DOHH2 (cell line): ENCODE measurements around the gene FAM149B1.
A peak's percentile ranks its signal among the peaks of the same experiment; 100 is the strongest.

Source experiments
- EZH2phosphoT487 ChIP-seq: fragments of 200-600 bp; sonication (generic); IDR thresholded peaks from 2 replicates; pipeline ENCODE4 v1.6.1; 2017; ENCODE audit warnings: borderline replicate concordance, mild to moderate bottlenecking, antibody characterized with exemption, low read length, moderate library complexity, mixed read lengths
- TF ChIP-seq, protein P1 (sequence below): fragments of 200-600 bp; sonication (generic); IDR thresholded peaks from one replicate; pipeline ENCODE4 v1.5.1; 2014; ENCODE audit warnings: antibody characterized with exemption, mild to moderate bottlenecking, low read depth, low read length; ENCODE audit not compliant: poor library complexity, severe bottlenecking

DNA sequence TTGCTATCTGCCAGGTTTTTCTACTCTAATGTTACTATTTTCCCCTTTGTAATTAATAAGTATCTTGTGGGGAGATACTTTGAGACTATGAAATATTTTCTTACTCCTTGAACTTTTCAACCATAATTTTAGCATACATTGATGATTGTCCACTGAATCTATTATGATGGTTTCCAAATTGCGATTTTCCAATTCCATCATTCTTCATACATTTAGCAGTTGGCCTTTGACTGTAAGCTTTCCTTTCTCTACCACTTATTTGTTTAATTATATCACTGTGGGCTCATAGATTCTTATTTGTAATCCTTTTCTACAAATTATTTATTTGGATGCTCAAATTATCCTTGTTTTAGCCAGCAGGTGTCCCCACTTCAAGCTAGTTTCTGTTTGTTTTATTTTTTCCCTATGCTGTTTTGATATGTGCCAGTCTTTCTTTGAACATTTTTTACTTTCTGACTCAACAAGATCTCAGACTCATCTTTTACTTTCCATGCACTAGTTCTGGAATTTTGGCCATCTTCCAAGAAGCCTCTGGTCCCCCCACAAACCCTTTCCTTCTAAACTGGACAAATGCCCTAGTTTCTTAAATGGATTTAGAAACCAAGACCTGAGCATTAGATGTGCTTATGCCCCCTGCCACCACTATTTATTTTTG, 95.9 kb downstream of the FAM149B1 start:
- TF ChIP-seq, protein P1, sequence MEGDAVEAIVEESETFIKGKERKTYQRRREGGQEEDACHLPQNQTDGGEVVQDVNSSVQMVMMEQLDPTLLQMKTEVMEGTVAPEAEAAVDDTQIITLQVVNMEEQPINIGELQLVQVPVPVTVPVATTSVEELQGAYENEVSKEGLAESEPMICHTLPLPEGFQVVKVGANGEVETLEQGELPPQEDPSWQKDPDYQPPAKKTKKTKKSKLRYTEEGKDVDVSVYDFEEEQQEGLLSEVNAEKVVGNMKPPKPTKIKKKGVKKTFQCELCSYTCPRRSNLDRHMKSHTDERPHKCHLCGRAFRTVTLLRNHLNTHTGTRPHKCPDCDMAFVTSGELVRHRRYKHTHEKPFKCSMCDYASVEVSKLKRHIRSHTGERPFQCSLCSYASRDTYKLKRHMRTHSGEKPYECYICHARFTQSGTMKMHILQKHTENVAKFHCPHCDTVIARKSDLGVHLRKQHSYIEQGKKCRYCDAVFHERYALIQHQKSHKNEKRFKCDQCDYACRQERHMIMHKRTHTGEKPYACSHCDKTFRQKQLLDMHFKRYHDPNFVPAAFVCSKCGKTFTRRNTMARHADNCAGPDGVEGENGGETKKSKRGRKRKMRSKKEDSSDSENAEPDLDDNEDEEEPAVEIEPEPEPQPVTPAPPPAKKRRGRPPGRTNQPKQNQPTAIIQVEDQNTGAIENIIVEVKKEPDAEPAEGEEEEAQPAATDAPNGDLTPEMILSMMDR = peak; percentile 71
- no peak for TF ChIP-seq EZH2phosphoT487
